A673 (cell line): ENCODE measurements around the gene HACE1.

Source experiments
- EZH2 ChIP-seq: fragments of 200-600 bp; sonication (generic); IDR thresholded peaks from 2 replicates; pipeline ENCODE4 v1.6.1; 2017; ENCODE audit warnings: borderline replicate concordance, low read depth, mild to moderate bottlenecking, mixed read lengths, antibody characterized with exemption, low read length; ENCODE audit not compliant: poor library complexity, severe bottlenecking
- TF ChIP-seq, protein P1 (sequence below): fragments of 300-800, 200-600 bp; sonication (generic); conservative IDR thresholded peaks from 2 replicates; pipeline ENCODE4 v1.5.1; 2017; ENCODE audit warnings: low read depth, mild to moderate bottlenecking, antibody characterized with exemption, low read length, moderate library complexity, mixed read lengths

DNA sequence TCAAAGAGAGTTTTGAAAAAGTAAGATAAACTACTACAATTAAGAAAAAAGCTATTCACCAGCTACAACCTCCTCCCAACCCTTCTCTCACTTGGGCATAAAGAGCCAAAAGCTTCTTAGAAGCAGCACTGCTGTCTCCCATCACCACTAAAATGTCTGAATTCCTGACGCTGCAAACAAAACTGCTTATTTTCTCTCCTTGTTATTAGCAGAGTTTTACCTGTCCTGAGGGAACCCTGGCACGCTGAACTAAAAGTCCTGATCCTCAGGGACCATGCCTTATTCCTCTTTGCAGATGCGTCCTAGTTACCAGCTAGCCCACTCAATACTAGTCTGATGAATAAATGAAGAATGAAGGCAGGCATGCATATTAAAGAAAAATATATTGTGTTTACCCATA is 1.1 kb downstream of the HACE1 start:
- TF ChIP-seq EZH2 = no peak
- TF ChIP-seq, protein P1, sequence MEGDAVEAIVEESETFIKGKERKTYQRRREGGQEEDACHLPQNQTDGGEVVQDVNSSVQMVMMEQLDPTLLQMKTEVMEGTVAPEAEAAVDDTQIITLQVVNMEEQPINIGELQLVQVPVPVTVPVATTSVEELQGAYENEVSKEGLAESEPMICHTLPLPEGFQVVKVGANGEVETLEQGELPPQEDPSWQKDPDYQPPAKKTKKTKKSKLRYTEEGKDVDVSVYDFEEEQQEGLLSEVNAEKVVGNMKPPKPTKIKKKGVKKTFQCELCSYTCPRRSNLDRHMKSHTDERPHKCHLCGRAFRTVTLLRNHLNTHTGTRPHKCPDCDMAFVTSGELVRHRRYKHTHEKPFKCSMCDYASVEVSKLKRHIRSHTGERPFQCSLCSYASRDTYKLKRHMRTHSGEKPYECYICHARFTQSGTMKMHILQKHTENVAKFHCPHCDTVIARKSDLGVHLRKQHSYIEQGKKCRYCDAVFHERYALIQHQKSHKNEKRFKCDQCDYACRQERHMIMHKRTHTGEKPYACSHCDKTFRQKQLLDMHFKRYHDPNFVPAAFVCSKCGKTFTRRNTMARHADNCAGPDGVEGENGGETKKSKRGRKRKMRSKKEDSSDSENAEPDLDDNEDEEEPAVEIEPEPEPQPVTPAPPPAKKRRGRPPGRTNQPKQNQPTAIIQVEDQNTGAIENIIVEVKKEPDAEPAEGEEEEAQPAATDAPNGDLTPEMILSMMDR = no peak
